GM19043 (cell line): ENCODE data around the gene COA8.
A peak's percentile ranks its signal among the peaks of the same experiment; 100 is the strongest.
"Not testable (repeated sequence)": the region's sequence is repeated elsewhere in the genome, so short reads cannot be mapped to it uniquely, and the experiment has no call there.

ENCODE experiments used
- ATAC-seq: cut with Tn5 transposase; IDR thresholded peaks from one replicate; pipeline ENCODE4 v1.9.1; 2021; ENCODE audit warnings: low read depth; ENCODE audit not compliant: unreplicated experiment

COA8 gene

GRCh38 chr14:103525430-103526246, 37.1 kb upstream of the COA8 start:
- not testable (repeated sequence) for ATAC-seq

- ATAC-seq: no peak
Measured at GRCh38 chr14:103526247-103526913, 36.4 kb upstream of the COA8 start.

GRCh38 chr14:103526914-103527248, 35.9 kb upstream of the COA8 start:
- ATAC-seq: no peak

- ATAC-seq: peak; percentile 77
Measured at GRCh38 chr14:103527408-103528145, 35.2 kb upstream of the COA8 start.

GRCh38 chr14:103528146-103528586, 34.6 kb upstream of the COA8 start:
- no peak for ATAC-seq

GRCh38 chr14:103528587-103529382, 34.0 kb upstream of the COA8 start, which contains the start of gene TRMT61A:
TSS of gene TRMT61A (plus strand) at chr14:103529196. CDS start at chr14:103529979, 783 bp downstream.
- ATAC-seq: no peak

- no peak for ATAC-seq
Measured at GRCh38 chr14:103529383-103530365, 33.1 kb upstream of the COA8 start.

GRCh38 chr14:103530390-103530789, 32.4 kb upstream of the COA8 start:
- no peak for ATAC-seq

GRCh38 chr14:103530831-103531230, 31.9 kb upstream of the COA8 start:
- no peak for ATAC-seq

- ATAC-seq: no peak
Measured at GRCh38 chr14:103531421-103532215, 31.1 kb upstream of the COA8 start.

GRCh38 chr14:103532216-103533136, 30.3 kb upstream of the COA8 start:
- ATAC-seq: no peak

- ATAC-seq: no peak
Measured at GRCh38 chr14:103533137-103533998, 29.4 kb upstream of the COA8 start.

GRCh38 chr14:103533999-103534575, 28.7 kb upstream of the COA8 start:
- no peak for ATAC-seq

GRCh38 chr14:103534576-103535061, 28.1 kb upstream of the COA8 start:
- no peak for ATAC-seq

GRCh38 chr14:103535081-103535890, 27.5 kb upstream of the COA8 start:
- ATAC-seq: no peak
